Right ventricle myocardium inferior (tissue), 1 donor: ENCODE results near the gene DYSF. TPM values are rescaled to one million over a fixed set of nuclear protein-coding genes. Genes with fewer than 3 reads are reported as not detected.

Experiments used
- ATAC-seq: fragments of 200-7000 bp; cut with Tn5 transposase; one replicate; pipeline ENCODE4 v1.9.1; 2020; ENCODE audit warnings: mild to moderate bottlenecking, moderate library complexity
- DNase-seq: peaks from one replicate; pipeline ENCODE4 v3.0.0; 2021; ENCODE audit errors: missing footprints
- intact Hi-C: fragments of 100-400 bp; cut with DNase I; formaldehyde crosslinking; loops from one replicate; pipeline ENCODE4 v1.11.0; 2022
- total RNA-seq: library from RNA; stranded (reverse); fragmentation: NEBNext Ultra II Directional; extraction: Animal tissue kit (Norgen Biotek cat#: 25700); gene quantifications from one replicate; pipeline ENCODE4 v1.2.1, GENCODE V29; 2021
- donor health status: DM: no; HTN: yes; CAD: no; lungs with severe emphysema.

DYSF gene
- total RNA-seq, 1 donor from 2014 or later = 57.8 TPM

GRCh38 chr2:71602115-71602495, 148.7 kb downstream of the DYSF start:
- intact Hi-C loops = no loop called here
- DNase-seq = no peak
- ATAC-seq = no peak

- ATAC-seq (no peak), DNase-seq (no peak)
- intact Hi-C loops = no loop called here
These were observed 149.2 kb downstream of the DYSF start for GRCh38 chr2:71602581-71602980.

GRCh38 chr2:71603311-71603811, 150.0 kb downstream of the DYSF start:
- DNase-seq = no peak
- intact Hi-C loops = no loop called here
- no peak for ATAC-seq

DNA sequence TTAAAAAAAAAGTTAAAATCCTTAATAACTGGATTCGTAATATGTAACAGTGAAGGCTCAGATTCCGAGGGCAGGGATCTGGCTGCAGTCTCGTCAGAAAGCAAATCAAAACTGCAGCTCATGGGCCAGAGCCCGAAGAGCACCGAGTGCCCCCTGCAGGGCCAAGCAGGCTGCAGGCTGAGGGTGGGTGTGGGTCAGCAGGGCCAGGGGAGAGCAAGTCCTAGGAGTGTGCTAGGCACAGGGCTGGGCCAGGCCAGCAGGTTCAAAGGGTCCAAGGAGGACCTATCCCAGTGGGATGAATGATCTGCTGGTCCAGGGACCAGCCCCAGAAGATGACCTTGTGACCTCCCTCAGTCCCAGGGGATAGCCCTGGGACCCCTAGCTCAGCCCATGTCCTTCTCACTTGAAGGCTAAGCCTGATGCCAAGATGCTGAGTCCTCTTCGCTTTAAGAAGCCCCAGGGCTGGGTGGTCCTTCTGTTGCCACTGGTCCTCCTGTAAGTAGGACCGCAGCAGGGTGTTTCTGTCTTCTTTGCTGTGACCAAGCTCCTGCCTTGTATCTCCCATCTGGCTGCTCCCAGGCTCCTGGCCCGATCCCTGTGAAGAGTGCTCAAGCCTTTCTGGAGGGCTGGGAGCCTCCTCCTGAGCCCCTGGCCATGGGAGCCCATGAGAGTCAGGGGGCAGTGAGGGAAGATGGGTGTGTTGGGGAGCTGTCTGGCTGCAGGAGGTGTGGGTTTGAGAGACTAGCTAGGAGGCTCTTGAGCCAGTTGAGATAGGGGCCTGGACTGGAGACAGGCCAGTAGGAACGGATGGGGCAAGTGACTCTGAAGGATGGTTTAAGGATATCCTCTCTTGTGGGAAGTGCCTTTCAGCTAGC, 150.7 kb downstream of the DYSF start:
- intact Hi-C loops = no loop called here
- DNase-seq = no peak

GRCh38 chr2:71604726-71605120, 151.4 kb downstream of the DYSF start:
- no peak for DNase-seq

More for the DNA sequence above, 150.7 kb downstream of the DYSF start:
- no peak for ATAC-seq

GRCh38 chr2:71605173-71605641, 151.8 kb downstream of the DYSF start:
- DNase-seq = no peak
- ATAC-seq = no peak
- intact Hi-C loops = loop anchor here (5.0 kb wide), 2 partner anchors 58 to 542 kb away; partner anchors contain the start of gene CYP26B1

More at GRCh38 chr2:71604726-71605120, 151.4 kb downstream of the DYSF start:
- intact Hi-C loops = loop anchor here (5.0 kb wide), 2 partner anchors 57 to 543 kb away; partner anchors contain the start of gene CYP26B1
- ATAC-seq = no peak

DNA sequence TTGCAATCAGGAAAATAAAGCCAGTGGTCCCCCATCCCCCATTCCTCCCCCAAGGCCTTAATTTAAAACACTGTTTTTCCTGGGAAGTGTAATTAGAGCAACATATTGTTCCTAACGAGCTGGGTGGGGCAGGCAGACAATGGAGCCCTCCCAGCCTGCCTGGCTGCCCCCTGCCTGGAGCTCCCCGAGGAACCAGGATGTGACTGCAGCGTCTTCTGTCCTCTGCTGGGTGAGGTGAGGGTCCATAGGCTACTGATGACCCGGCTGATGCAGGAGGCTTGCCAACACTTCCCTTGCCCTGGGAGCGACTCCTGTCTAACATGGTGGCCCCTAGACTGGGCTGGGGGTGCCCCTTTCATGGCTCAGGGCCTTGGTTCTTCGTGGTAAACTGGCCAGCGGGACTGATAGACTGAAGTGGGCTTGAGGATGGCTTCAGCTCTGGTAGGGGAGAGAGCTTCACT, 152.4 kb downstream of the DYSF start:
- DNase-seq = no peak
- intact Hi-C loops = loop anchor here (5.0 kb wide), 2 partner anchors 59 to 541 kb away; partner anchors contain the start of gene CYP26B1

DNA sequence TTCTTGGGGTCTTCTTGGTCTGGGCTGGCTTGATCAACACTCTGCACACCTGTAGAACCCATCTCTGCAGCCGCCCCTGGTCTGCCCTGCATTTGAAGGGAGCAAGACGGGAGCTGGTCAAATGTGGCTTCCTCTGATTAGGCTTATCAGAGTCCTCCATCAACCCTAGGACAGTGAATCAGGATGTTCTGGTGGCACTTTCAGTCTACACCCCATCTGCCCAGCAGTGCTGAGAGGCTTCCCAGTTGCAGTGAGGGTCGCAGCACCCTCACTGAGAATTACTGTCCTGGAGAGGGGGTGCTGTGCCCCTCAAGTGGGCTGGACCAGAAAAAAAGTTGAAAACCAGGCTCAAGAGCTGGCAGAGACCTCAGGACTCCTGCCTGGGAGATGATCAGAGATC, 152.9 kb downstream of the DYSF start:
- no peak for ATAC-seq
- intact Hi-C loops = loop anchor here (5.0 kb wide), 2 partner anchors 59 to 541 kb away; partner anchors contain the start of gene CYP26B1
- no peak for DNase-seq

More for the DNA sequence above, 152.4 kb downstream of the DYSF start:
- ATAC-seq = no peak

DNA sequence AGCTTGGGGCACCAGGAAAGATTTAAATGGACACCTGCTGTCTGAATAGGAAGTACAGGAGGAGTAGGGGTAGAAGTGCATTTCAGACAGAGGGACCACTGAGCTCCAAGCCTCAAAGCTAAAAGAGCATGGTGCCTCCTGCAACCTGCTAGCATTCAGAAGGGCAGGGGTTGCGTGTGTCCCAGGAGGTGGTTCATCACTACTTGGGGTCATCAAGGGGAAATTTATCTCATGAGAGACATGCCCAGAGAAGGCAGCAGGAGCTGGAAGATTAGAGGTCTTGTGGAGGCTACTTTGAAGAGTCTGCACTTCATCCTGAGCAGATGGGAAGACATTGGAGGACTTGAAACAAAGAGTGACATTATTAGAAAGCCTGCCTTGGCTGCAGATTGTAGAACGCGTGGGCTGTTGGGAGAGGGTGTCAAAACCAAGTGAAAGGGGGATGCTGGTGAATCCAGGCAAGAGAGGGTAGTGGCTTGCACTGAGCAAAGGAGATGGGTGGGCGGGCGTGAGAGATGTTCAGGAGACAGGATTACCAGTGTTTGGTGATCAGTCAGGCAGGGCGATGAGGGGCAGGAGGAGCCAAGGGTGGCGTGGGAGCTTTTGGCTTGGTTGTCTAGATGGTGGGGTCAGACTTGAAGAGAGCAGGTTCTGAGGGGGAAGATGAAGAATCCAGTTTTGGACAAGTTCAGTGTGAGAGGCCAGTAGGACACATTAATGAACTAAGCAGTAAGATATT, 154.0 kb downstream of the DYSF start:
- DNase-seq (no peak), ATAC-seq (no peak)
- intact Hi-C loops = loop anchor here (5.0 kb wide), 2 partner anchors 60 to 540 kb away; partner anchors contain the start of gene CYP26B1

GRCh38 chr2:71608034-71608433, 154.7 kb downstream of the DYSF start:
- intact Hi-C loops = loop anchor here (5.0 kb wide), 2 partner anchors 61 to 539 kb away; partner anchors contain the start of gene CYP26B1
- no peak for DNase-seq
- no peak for ATAC-seq

DNA sequence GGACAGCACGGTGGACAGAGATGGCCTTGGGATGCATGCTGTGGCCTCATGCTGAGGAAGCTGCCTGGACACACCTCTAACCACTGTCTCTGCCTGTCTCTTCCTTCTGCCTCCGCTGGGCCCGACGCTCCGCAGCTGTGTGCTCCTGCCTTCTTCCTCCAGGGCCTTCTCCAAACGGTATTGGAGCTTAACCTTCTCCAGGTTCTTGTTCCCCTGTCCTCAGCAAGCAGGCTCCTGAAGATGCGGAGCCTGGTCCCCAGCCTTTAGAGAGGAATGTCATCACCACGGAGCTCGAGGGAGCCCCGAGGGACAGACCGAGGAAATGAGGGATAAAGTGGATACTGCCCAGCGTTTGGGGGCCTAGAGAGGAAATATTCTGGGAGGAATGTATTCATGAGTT, 155.1 kb downstream of the DYSF start:
- intact Hi-C loops = loop anchor here (5.0 kb wide), 2 partner anchors 61 to 539 kb away; partner anchors contain the start of gene CYP26B1
- no peak for DNase-seq

DNA sequence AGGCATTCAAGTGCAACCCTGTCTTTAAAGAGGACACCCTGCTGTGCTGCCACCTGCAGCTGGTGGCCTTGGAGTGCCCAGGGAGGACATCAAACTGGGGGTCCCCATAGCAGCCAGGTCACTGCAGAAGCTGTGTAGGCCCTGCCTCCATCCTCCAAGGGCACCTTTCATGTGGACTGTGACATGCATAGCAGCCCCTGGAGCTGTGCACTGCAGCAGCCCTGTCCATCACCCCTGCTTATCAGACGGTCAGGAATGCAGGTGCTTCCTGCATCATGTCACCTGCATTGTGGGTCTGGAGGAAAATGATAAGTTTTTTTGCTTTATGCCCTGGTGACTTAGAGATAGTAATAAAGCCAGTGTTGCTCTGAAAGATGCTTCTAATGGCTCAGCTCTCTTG, 155.7 kb downstream of the DYSF start:
- no peak for ATAC-seq
- no peak for DNase-seq
- intact Hi-C loops = loop anchor here (5.0 kb wide), 2 partner anchors 62 to 538 kb away; partner anchors contain the start of gene CYP26B1

More for the DNA sequence above, 155.1 kb downstream of the DYSF start:
- ATAC-seq = no peak

DNA sequence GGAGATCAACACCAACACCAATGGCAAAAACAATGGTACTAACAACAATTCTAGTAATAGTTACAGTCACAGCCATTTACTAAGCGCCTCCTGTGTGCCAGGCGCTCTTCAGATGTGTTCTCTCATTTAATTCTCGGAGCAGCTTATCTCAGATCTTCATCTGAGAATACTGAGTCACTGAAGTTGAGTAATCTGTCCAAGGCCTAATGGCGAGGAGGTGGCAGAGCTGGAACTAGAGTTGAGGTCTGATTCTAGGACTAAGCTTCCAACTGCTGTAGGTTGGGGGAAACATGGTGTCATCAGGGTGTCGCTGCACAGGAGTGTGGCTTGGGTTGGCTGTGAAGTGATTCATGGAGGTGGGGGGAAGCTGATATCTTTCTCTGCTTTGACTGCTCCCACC, 156.1 kb downstream of the DYSF start:
- intact Hi-C loops = loop anchor here (5.0 kb wide), 2 partner anchors 62 to 538 kb away; partner anchors contain the start of gene CYP26B1
- no peak for DNase-seq
- ATAC-seq = no peak

DNA sequence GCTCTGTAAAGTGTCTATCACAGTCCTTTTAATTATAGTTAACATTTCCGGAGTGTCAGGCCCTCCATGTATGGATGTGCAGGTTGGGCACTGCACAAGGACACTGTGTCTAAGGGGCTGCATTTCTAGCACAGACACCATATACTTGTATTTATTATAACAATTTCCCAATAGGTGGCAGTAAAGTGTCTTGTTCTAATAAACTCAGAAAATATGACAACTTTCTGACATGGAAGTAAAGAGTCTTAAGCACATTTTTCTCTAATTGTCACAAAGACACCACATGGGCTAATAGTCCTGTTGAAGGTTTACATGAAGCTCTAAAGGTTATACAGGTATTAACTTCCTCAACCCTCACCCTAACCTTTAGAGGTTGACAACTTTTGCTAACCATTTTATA, 156.6 kb downstream of the DYSF start:
- intact Hi-C loops = loop anchor here (2.0 to 5.0 kb wide), 3 partner anchors 63 to 537 kb away; partner anchors contain the start of gene CYP26B1

GRCh38 chr2:71610671-71611070, 157.3 kb downstream of the DYSF start:
- intact Hi-C loops = loop anchor here (2.0 kb wide), 1 partner anchor 188 kb away; no protein-coding TSS in a partner anchor
- no peak for ATAC-seq
- no peak for DNase-seq

More for the DNA sequence above, 156.6 kb downstream of the DYSF start:
- ATAC-seq (no peak), DNase-seq (no peak)

DNA sequence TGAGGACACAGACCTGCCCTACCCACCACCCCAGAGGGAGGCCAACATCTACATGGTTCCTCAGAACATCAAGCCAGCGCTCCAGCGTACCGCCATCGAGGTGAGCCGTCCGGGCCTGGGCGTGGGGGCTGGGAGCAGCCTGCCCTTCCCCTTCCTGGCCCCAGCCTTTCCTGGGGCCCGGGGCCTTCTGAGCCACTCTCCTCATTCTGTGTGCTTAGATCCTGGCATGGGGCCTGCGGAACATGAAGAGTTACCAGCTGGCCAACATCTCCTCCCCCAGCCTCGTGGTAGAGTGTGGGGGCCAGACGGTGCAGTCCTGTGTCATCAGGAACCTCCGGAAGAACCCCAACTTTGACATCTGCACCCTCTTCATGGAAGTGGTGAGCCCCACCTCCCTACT, 157.9 kb downstream of the DYSF start:
- intact Hi-C loops = loop anchor here (2.0 kb wide), 1 partner anchor 188 kb away; no protein-coding TSS in a partner anchor
- DNase-seq (no peak), ATAC-seq (no peak)

DNA sequence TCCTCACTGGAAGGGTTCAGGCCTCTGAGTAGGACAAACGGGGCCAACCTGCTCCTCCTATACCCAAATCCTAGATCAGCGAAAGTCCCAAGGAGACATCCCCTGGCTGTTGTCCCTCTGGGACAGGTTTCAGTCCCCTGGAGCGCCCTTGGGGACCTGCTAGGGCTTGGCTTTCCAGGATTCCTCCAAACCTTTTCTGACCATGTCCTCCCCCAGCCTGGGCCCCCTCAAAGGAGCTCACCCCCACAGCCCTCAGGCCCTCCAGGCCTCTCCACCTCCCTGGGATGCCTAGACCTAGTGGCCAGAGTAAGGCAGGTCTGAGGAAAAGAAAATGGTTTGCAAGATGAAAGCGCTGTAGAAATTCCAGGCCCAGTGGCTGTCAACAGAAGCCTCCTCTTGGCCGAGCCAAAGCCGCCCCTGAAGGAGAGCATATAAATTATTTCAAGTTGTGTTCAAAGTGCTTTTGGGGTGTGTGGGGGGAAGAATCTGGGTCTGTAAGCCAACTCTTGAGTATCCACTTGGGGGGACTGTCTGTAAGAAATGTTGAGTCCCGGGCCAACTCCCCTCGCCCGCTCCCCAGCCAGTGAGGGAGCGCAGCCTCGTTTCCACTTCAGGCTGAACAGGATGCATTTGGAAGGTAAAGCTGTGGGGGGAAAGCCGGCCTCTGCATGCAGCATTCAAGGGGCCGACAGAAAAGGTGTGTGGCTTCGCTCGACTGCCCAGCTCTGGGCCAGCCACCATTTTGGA, 158.6 kb downstream of the DYSF start:
- DNase-seq (no peak), ATAC-seq (no peak)
- intact Hi-C loops = loop anchor here (2.0 kb wide), 1 partner anchor 187 kb away; no protein-coding TSS in a partner anchor
